Cardiac septum (tissue), 1 donor: ENCODE results near the gene TBL1X. TPM values are rescaled to one million over a fixed set of nuclear protein-coding genes. Genes with fewer than 3 reads are reported as not detected.
"Not testable (repeated sequence)": the region's sequence is repeated elsewhere in the genome, so short reads cannot be mapped to it uniquely, and the experiment has no call there.

Source experiments
- DNase-seq: peaks from one replicate; pipeline ENCODE4 v3.0.0-alpha.2; 2020; ENCODE audit warnings: low spot score
- intact Hi-C: fragments of 100-400 bp; cut with DNase I; formaldehyde crosslinking; loops from one replicate; pipeline ENCODE4 v1.14.0; 2022
- total RNA-seq: library from RNA; stranded (reverse); fragmentation: NEBNext Ultra II Directional; extraction: Animal tissue kit (Norgen Biotek cat#: 25700); gene quantifications from one replicate; pipeline ENCODE4 v1.2.1, GENCODE V29; 2021
- donor health status: DM: no; HTN: no; CAD: no.

Gene TBL1X
- total RNA-seq, 1 donor from 2014 or later: 11.3 TPM

DNA sequence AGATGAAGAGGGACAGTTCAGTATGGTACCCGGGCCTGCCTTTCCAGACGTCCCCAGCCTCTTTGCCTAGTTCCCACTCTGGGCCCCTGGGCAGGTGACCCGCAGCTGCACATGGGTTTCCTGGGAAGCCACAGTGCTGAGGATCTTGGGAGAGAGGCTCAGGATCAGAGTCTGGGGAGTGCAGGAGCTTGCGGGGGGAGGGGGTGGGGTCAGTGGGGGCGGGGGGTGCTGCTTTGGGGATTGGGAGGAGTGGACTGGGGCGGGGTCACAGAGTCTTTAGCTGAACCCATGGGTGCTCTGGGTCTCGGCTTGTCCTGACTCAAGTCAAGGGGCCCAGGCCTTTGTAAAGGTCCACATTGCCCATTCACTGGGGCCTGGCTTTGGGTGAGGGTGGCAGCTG lies 63.6 kb downstream of the TBL1X start:
- no peak for DNase-seq
- intact Hi-C loops: no loop called here

DNA sequence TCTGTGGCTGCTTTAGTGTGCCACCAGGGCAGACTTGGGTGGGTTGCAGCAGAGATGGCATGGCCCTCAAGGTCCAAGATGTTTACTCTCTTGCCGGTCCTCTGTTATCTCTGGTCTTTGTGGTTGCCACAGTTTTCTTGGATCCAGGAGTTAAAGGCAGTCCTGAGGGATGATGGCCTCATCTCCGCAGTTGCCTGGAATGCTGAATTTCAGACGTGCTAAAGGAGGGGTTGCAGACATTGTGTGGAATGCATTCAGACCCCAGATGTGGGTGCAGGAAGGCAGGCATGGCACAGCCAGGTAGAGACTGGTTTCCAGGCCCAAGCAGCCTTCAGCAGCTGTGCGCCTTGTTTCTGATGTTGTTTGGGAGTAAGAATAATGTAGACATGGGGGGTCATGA lies 64.4 kb downstream of the TBL1X start:
- no peak for DNase-seq
- intact Hi-C loops: no loop called here

DNA sequence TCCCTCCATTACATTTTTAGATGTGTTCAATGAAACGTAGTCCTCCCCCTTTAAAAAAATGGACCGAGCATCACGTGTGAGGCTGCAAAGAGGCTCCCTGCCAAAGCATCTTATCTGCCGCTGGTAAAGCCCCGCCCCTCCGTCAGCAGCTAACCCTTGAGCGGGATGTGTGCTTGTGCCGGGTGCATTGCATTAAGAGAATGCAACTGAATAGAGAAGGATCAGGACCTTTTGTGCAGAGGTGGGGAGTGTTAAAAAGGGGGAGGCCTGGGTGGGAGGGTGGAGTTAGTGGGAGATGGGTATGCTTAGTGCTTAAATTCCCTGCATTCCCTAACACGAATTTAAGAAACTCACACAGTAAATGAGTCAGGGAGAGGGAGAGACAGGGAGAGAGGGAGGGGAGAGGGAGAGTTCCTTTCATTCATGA lies 66.0 kb downstream of the TBL1X start:
- intact Hi-C loops: loop anchor here (5.0 kb wide), 2 partner anchors 69 to 189 kb away; no protein-coding TSS in a partner anchor
- DNase-seq: no peak

DNA sequence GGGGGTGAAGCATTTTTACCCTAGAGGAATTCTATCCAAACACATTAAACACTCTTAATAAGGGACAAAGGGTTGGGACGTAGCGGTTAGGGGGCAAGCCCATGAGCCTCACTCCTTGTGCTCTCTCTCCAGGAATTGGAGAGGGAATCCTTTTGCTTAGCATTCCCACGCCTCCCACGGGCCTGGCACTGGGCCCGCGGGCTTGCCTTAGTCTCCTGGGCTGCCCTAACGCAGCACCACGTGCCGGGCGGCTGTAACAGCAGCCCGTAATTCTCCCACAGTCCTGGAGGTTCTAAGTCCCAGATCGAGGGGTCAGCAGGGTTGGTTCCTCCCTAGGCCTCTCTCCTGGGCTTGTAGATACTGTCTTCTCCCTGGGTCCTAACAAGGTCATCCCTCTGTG lies 67.5 kb downstream of the TBL1X start:
- intact Hi-C loops: loop anchor here (5.0 kb wide), 2 partner anchors 70 to 190 kb away; no protein-coding TSS in a partner anchor
- DNase-seq: no peak

DNA sequence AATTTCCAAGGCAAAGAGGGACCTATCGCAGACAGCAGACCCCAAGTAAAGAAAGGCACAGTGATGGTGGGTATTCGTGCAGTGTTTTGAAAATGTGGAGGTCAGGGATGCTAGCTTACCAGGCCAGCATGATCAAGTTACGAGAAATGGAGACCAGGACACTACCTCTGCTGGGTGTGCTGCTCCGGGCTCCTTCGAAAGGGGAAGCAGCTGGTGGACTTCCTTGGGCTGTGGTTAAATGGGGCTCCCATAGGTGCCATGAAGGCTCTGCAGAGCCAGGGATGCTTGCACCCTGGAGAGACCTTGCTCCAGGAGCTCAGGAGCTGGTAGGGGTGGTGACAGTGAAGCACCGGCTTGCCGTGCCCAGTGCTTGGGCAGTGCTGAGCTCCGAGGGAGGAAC lies 68.8 kb downstream of the TBL1X start:
- DNase-seq: no peak
- intact Hi-C loops: loop anchor here (5.0 kb wide), 2 partner anchors 71 to 191 kb away; no protein-coding TSS in a partner anchor

DNA sequence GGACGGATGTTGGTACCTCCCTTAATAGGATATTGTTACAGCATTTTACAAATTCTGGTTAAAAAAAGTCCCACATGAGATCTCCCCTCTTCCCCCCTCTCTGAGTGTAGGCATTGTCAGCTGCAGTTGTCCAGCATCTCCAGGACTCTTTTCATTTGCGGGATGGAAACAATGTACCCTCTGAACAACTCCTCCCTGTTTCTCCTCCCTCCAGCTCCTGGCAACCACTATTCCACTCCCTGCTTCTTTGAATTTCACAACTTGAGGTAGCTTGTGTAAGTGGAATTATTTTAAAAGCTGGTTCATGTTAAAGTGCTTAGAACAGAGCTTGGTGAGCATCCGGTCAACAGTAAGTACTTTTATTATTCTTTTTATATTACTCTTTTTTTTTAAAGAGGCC lies 69.8 kb downstream of the TBL1X start:
- DNase-seq: no peak
- intact Hi-C loops: loop anchor here (5.0 kb wide), 2 partner anchors 72 to 192 kb away; no protein-coding TSS in a partner anchor

DNA sequence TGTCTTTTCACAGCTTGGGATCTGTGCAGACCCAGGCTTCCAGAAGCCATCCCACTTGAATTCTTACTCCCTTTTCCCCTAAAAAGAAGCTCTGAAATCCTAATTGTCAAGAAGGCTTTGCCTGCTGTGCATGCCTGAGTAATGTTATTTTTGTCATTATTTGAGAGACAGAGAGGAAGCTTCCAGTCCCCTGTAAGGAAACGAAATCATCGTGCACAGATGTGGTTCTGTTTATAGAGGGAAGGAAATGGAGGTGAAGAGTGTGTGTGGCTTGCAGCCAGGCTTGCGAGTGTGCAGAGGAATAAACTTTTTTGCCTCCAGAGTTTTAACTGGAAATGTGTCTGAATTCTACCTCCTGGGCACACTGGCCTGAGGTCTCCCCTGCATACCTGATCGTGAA lies 70.2 kb downstream of the TBL1X start:
- intact Hi-C loops: no loop called here
- DNase-seq: no peak

DNA sequence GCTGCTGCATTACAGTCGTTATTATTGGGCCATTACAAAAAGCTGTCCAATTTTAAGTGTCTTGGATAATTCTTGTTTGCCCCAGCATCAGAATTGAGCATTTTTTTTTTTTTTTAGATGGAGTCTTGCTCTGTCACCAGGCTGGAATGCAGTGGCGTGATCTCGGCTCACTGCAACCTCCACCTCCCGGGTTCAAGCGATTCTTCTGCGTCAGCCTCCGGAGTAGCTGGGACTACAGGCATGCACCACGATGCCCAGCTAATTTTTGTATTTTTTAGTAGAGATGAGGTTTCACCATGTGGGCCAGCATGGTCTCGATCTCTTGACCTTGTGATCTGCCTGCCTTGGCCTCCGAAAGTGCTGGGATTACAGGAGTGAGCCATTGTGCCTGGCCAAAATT lies 71.3 kb downstream of the TBL1X start:
- intact Hi-C loops, DNase-seq: not testable (repeated sequence)

DNA sequence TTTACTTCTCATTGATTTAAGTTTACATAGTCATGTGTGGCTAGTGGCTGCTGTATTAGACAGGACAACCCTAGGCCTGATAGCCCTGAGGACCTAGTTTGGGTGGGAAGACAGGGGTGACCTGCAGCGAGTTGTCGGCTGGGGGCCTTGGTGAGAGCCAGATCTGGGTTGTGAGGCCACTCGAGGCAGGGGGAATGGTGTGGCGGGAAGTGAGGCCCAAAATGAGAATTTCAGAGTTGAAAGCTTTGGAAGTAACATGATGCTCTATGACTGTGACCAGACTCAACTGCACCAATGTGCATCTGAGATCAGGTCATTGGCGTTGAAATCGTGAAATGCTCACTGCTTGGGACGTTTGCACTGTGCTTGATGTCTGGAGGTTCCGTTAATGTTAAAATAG lies 72.9 kb downstream of the TBL1X start:
- intact Hi-C loops: no loop called here
- no peak for DNase-seq

DNA sequence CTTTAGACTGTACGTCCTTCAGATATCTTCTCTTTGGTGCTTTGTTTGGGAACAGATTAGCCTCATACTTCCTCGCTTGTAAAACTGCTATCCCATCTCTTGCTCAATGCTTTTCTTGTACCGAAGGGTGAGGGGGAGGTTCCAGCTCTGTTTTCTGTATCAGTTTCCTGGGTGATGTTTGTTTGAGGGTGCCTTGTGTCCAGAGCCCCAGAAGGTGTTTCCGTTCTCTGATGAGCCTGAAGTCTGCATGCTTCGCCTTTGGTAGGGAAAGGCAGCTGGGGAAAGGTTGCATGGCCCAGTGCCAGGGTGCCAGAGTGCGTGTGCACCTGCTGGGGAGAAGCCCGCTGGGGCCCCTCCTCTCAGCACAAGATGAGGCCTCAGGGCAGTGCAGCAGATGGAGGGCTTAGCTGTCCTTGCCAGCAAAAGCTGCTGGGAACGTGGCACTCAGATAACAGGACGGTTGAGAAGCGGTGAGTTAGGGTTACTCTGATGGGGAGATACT lies 73.7 kb downstream of the TBL1X start:
- intact Hi-C loops: no loop called here
- no peak for DNase-seq

DNA sequence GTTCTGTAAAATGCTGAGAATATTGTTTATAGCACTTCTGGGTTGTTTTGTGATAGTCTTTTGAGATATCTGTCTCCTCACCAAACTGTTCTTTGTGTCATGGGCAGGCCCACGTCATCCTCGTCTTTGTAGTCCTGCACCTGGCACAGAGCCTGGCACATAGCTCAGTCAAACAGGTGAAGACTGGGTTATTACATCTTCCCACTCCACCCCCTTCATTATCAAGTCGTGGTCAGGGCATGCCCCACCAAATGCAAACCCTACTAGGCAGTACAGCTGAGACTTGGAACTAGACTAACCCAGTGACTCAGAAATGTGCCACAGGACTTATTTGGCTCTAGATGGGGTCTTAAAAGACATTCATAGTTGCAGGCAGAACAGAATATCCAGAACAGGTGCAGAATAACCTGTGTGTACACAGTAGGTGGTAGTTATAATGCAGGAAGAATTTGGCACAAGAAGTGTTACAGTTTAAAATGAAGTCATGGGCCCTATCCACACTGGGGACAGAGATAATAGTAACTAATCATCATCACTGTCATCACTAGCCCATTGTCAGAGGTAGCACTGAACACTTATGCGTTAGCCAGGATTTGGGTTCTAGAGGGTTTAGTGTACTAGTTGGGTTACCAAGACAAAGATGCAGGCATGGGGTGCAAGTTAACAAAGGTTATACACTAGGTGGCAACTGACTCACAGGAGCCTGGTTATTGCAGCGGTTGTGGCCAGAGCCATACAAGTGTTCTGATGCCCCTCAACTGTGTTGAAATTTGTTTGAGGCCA lies 74.9 kb downstream of the TBL1X start:
- intact Hi-C loops: no loop called here
- DNase-seq: no peak

DNA sequence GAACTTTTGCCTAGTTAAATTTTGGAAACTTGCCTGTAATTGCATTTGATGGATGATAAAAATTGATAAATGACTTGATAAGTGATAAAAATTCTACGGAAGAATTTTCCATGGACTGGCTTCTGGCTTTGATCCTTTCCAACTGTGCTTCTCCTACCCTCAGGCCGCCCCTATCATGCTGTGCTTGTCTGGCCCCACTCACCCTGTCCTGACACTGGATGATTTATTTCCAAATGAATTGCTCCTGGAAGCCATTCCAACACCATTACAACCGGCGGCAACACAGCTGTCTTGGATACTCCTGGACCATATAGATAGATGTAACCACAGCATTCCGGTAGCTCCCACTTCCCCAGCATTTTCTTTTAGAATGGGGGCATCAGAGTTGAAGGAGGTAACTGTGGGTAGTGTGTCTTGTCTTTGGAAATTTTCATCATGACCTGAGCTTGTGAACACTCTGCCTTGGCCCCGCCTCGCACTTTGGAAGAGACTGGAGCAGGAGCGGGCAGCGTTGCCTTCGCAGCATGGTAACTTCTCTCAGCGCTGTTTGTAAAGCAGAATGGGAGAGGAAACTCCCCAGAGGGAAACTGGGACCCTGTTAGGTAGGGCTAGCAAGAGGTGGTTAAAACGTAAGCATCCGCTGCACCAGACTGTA lies 77.4 kb downstream of the TBL1X start:
- no peak for DNase-seq
- intact Hi-C loops: no loop called here

DNA sequence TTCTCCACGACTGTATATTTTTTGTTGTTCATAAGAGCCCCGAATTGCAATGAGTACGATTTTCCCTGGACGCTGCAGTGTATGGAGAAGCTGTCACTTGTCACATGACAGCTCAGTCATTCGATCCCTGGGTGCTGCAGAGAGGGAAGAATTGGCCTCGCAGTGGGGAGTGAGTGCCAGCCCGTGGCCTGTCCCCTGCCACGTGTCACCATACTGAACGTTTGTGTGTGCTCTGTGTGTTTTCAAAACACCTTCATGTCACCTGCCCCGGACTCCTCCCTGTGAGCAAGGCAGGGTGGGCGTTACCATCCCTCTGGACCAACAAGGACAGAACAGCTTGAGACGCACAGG lies 77.9 kb downstream of the TBL1X start:
- DNase-seq: no peak
- intact Hi-C loops: no loop called here

DNA sequence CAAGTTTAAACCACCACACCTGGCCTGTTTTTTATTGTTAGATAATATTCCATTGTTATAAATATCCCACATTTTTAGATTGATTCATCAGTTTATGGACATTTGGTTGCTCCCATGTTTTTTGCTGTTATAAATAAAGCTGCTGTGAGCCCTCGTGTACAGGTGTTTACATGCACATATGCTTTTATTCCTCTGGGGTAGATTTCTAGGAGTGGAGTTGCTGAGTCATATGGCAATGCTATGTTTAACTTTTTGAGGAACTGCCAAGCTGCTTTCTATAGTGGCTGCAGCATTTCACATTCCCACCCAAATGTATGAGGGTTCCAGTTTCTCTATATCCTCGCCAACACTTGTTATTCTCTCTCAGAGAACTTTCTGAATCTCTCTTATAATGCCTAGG lies 90.5 kb downstream of the TBL1X start:
- no peak for DNase-seq
- intact Hi-C loops: no loop called here

DNA sequence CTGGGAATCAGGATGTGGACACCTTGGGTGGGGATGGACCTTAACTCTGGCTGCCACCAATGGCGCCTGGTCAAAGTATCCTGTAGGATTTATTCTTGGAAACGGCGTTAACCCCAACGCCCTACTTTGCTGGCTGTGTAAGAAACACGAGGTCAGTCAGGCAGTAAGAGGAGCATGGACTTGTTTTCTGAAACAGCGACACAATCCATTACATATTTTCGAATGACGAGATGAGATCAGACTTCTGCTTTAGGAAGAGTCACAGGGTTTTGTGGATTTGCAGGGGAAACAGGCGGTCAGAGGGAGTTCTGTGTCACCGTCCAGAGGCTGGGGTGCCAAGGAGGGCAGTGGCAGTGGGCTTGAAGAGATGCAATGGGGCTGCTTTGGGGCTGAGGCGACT lies 92.2 kb downstream of the TBL1X start:
- intact Hi-C loops: no loop called here
- no peak for DNase-seq

DNA sequence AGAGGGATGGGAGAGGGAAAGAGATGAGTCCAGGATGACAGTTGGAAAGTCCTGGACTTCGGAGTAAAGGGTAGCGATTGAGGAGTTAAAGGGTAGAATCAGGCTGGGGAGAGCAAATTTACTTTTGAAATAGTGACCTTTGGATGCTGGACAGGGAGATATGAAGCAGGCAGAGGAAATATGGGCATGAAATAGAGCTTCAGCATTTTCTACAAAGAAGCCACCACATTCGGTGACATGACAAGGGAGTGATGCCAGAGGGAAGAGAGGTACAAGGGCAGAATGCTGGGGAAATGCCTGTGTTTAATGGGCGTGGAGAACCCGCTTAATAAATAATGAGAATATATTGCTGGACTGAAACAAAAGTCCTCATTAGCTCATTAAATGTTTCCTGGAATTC lies 92.7 kb downstream of the TBL1X start:
- intact Hi-C loops: no loop called here

DNA sequence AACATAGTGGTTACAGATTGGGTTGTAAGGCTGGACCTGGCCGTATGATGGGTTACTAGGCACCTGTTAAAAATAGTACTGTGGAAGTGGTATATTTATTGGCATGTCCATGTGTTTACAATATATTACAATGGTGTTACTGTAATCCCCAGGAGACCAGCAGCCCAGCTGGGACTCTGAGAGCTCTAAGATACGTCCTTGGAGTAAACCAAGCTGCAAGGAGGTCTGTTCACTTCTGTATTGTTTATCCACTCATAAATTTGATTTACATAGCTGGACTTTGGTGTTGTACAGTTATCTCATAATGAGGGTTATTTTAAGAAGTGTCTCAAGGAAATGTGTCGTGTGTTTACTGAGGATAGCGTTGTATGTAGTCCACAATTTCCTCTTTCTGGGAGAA lies 93.8 kb downstream of the TBL1X start:
- intact Hi-C loops: no loop called here
- no peak for DNase-seq

More for the DNA sequence above, 92.7 kb downstream of the TBL1X start:
- DNase-seq: no peak

DNA sequence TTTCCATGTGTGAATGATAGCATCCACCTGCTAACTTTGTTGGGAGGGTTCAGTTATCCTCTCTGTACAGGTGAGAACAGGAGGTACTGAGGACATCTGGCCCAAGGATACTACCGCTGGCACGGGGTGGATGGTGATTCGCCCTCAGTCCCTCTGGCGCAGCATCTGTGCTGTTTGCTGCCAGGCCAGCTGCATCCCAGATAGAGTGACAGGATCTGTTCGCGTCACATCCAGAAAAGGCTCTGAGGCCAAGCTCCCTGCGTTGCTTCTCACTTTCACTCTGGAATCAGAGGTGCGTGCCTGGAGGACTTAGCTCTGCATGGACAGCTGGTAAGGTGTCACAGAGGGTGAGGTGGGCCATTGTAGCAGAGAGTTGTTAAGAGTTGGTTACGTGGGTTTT lies 95.4 kb downstream of the TBL1X start:
- DNase-seq: no peak

DNA sequence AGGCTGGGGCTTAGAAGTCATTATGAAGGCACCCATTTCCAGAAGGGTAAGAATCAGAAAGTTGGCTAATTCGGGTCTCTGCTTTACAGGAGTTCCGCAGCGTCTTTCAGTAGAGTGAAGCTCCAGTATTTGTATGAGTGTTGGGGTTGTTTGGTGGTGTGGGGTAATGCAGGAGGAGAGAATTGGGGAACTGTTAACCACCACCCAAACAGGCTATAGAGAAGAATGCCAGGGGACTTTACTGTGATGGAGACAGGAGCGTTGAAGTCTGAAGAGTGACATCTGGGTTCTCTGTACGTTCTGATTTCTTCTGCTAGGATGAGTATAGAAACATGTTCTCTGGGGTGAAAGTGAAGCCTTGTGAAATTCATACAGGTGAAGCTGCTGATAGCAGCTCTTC lies 96.3 kb downstream of the TBL1X start:
- no peak for DNase-seq
- intact Hi-C loops: no loop called here

More for the DNA sequence above, 95.4 kb downstream of the TBL1X start:
- intact Hi-C loops: no loop called here

DNA sequence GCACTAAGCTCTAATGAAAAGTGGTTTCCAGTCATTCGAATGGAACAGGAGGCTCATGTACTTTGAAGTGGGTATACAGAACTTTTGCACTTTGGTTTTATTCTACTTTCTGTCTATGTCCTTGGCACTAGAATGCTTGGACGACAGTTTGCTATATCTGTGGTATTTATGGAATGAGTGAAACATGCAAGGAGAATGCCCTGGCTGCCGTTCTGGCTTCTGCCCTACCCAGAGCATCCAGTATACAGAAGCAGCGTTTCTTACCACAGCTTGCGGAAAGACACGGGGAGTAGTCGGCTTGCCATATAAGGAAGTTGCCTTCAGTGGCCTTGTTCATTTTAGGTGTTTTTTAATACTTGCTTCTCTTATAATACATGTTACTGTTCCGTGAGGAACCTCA lies 98.0 kb downstream of the TBL1X start:
- DNase-seq: no peak
- intact Hi-C loops: no loop called here

DNA sequence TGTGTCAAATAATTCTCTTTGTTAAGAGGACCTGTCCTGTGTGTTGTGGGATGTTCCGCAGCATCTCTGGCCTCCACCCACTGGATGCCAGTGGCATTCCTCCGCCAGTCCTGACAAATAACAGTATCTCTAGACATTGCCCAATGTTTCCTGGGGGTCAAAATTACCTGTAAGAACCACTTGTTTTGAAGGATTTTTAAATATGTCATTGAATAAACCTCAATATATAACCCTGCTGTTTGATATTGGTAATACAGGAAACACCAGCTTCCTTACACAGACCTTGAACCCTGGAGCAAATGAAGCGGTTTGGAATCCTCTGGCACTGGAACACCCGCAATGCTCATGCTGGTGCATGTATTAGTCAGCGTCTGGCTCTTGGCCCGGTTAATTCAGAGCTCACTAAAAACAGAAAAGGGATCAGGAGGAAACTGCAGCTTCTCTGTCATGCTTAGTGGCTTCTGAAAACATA lies 101.3 kb downstream of the TBL1X start:
- intact Hi-C loops: no loop called here
- DNase-seq: no peak
